Measurements from ENCODE around the gene SYNE2. TPM values are rescaled to one million over a fixed set of nuclear protein-coding genes. Genes with fewer than 3 reads are reported as not detected.

Gene SYNE2
- total RNA-seq, 4 donors from 2014 or later, result 101 to 162 (median 114) TPM

DNA sequence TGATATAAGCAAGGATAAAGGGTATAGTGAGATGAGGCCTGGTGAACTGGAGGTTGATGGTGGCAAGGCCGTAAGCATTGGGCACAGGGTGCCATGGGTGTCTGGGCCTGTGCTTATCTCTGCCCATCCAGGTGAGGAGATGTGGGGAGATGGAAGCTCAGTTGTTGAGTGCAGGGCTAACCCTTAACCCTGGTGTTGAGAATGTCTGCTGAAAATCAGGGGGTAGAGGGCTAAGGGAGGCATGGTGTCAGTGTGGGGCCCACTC is 86.1 kb downstream of the SYNE2 start:
- no peaks in the 10 kb centered on the region for H3K36me3 ChIP-seq
- H3K4me1 ChIP-seq, result no peaks in the 10 kb centered on the region
- intact Hi-C loops (cut with DNase I; ENCODE audit: low total_unique reads), result no loop called here
- H3K9me3 ChIP-seq, result no peaks in the 10 kb centered on the region
- TF ChIP-seq POLR2A (IDR thresholded peaks at IDR 0.05), result no peak
- TF ChIP-seq, protein P1, sequence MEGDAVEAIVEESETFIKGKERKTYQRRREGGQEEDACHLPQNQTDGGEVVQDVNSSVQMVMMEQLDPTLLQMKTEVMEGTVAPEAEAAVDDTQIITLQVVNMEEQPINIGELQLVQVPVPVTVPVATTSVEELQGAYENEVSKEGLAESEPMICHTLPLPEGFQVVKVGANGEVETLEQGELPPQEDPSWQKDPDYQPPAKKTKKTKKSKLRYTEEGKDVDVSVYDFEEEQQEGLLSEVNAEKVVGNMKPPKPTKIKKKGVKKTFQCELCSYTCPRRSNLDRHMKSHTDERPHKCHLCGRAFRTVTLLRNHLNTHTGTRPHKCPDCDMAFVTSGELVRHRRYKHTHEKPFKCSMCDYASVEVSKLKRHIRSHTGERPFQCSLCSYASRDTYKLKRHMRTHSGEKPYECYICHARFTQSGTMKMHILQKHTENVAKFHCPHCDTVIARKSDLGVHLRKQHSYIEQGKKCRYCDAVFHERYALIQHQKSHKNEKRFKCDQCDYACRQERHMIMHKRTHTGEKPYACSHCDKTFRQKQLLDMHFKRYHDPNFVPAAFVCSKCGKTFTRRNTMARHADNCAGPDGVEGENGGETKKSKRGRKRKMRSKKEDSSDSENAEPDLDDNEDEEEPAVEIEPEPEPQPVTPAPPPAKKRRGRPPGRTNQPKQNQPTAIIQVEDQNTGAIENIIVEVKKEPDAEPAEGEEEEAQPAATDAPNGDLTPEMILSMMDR (IDR thresholded peaks at IDR 0.05), result no peak
- no peak overlapping the region for H3K27ac ChIP-seq
- no peaks in the 10 kb centered on the region for H3K27me3 ChIP-seq
- DNase-seq, result no peak
- no peak overlapping the region for H3K4me3 ChIP-seq

DNA sequence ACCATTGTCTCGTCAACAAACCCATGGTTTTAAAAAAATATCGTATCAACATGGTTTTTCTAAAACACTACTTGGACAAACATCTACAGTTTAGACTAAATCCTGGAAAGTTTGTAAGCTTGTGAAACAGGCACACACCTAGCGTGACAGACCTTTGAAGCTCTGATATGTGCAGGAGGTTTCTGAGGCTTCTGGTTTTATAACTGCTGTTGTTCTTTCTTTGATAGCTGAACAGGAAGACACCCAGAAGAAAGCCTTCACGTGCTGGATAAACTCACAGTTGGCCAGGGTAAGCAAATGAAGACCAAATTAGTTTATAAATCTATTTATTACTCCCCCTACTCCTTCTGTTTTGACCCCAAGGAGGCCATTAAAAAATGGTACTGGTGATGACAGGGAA is 87.6 kb downstream of the SYNE2 start:
- no peak overlapping the region for H3K27ac ChIP-seq
- intact Hi-C loops (cut with DNase I; ENCODE audit: low total_unique reads), result no loop called here
- no peaks in the 10 kb centered on the region for H3K9me3 ChIP-seq
- no peaks in the 10 kb centered on the region for H3K36me3 ChIP-seq
- no peaks in the 10 kb centered on the region for H3K4me1 ChIP-seq
- TF ChIP-seq, protein P1 (IDR thresholded peaks at IDR 0.05), result no peak
- TF ChIP-seq POLR2A (IDR thresholded peaks at IDR 0.05), result no peak
- H3K27me3 ChIP-seq, result no peaks in the 10 kb centered on the region
- H3K4me3 ChIP-seq, result no peak overlapping the region
- DNase-seq, result no peak

DNA sequence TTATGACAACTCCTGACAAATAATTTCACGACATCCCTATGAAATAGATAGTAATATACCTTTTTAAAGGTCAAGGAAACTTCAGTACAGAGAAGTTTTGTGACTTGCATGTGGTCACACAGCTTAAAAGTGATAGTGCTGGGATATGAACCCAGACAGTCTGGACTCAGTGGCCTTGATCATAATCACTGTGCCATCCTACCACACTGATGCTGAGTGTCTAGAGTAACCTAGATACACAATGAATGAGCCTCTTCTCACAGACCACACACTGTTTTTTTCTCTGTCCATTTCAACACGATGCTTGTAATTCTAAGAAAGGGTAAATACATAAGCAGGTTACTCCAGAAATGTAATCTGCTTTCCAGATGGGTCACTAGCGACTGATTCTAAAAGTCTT is 88.2 kb downstream of the SYNE2 start:
- no peak for DNase-seq
- H3K27ac ChIP-seq, result no peak overlapping the region
- H3K27me3 ChIP-seq, result no peaks in the 10 kb centered on the region
- TF ChIP-seq POLR2A (IDR thresholded peaks at IDR 0.05), result no peak
- TF ChIP-seq, protein P1 (IDR thresholded peaks at IDR 0.05), result no peak
- H3K36me3 ChIP-seq, result no peaks in the 10 kb centered on the region
- H3K4me3 ChIP-seq, result no peak overlapping the region
- intact Hi-C loops (cut with DNase I; ENCODE audit: low total_unique reads), result no loop called here
- no peaks in the 10 kb centered on the region for H3K9me3 ChIP-seq
- H3K4me1 ChIP-seq, result no peaks in the 10 kb centered on the region

DNA sequence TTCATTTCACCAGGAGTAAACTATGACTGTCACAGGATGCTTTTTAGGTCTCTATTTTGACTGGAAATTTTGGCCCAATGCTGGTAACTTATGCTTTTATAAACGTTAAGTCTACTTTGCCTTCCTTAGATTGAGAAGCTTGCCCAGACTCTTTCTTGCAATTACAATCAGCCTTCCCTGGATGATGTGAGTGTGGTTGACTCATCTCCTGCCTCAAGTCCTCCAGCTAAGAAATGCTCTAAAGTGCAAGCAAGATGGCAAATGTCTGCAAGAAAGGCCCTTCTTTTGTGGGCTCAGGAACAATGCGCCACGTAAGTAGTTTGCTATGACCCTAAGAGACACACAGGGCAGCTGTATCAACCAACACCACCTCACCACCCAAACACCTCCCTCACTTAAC is 96.9 kb downstream of the SYNE2 start:
- intact Hi-C loops (cut with DNase I; ENCODE audit: low total_unique reads), result no loop called here
- TF ChIP-seq, protein P1 (IDR thresholded peaks at IDR 0.05), result no peak
- no peak for TF ChIP-seq POLR2A (IDR thresholded peaks at IDR 0.05)
- no peaks in the 10 kb centered on the region for H3K4me1 ChIP-seq
- H3K27ac ChIP-seq, result no peak overlapping the region
- no peak for DNase-seq
- H3K36me3 ChIP-seq, result no peaks in the 10 kb centered on the region
- no peaks in the 10 kb centered on the region for H3K27me3 ChIP-seq
- H3K4me3 ChIP-seq, result no peak overlapping the region
- no peaks in the 10 kb centered on the region for H3K9me3 ChIP-seq

DNA sequence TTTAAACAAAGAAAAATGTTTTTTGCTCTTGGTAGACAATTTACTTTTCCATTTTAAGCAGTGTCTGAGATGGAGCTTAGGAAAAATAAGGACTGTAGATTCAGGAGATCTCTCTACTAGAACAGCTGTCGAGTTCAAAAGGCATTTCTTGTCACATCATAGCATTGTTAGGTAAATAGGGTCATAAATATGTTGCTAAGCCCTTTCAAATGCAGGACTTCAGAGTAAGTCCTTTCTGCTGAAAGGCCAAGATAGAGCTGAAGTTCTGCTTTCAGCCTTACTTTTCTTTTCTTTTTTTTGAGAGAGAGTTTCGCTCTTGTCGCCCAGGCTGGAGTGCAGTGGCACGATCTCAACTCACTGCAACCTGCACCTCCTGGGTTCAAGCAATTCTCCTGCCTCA is 98.2 kb downstream of the SYNE2 start:
- intact Hi-C loops (cut with DNase I; ENCODE audit: low total_unique reads), result no loop called here
- DNase-seq, result no peak
- H3K4me3 ChIP-seq, result no peak overlapping the region
- no peaks in the 10 kb centered on the region for H3K9me3 ChIP-seq
- no peaks in the 10 kb centered on the region for H3K36me3 ChIP-seq
- TF ChIP-seq, protein P1 (IDR thresholded peaks at IDR 0.05), result no peak
- no peak for TF ChIP-seq POLR2A (IDR thresholded peaks at IDR 0.05)
- H3K27me3 ChIP-seq, result no peaks in the 10 kb centered on the region
- no peaks in the 10 kb centered on the region for H3K4me1 ChIP-seq
- no peak overlapping the region for H3K27ac ChIP-seq
